Stimulated activated CD8-positive, alpha-beta memory T cell treated with anti-CD3 and anti-CD28 coated beads, Interleukin-12 subunit alpha, Interleukin-12 subunit beta, amount 100 ng/mL, for 4 hours (primary cell): Measurements from ENCODE around the gene PRXL2B.

Experiments used
- DNase-seq: peaks from one replicate; pipeline ENCODE4 v3.0.0-alpha.2; 2020; ENCODE audit warnings: low read depth

The PRXL2B gene

DNA sequence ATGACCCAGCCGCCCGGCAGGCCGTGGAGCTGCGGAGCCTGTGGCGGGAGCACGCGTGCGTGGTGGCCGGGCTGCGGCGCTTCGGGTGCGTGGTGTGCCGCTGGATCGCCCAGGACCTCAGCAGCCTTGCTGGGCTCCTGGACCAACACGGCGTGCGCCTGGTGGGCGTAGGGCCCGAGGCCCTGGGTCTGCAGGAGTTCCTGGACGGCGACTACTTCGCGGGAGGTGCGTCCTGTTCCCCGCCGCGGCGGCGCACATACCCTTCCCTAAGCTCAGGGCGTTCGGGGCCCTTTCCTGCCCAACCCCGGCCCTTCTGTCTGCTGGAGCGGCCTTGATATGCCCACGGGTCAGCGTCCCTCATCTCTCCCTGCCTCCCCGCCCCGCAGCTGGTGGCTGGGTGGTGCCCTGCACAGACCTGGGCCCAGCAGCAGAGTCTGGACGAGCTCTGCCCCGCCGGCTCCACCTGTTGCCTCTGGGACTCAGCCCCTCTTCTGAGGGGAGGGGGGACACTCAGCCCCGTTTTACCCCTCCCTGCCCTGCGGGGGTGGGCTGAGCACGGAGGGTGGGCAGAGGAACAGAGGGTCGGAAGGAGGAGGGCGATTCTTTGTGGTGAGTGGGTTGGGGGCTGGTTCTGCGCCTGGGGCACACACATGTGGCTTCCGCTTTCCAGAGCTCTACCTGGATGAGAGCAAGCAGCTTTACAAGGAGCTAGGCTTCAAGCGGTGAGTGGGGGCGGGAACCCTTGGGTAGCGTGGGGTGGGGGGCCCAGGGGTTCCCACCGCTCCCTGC, 688 bp downstream of the PRXL2B start:
- no peak for DNase-seq

DNA sequence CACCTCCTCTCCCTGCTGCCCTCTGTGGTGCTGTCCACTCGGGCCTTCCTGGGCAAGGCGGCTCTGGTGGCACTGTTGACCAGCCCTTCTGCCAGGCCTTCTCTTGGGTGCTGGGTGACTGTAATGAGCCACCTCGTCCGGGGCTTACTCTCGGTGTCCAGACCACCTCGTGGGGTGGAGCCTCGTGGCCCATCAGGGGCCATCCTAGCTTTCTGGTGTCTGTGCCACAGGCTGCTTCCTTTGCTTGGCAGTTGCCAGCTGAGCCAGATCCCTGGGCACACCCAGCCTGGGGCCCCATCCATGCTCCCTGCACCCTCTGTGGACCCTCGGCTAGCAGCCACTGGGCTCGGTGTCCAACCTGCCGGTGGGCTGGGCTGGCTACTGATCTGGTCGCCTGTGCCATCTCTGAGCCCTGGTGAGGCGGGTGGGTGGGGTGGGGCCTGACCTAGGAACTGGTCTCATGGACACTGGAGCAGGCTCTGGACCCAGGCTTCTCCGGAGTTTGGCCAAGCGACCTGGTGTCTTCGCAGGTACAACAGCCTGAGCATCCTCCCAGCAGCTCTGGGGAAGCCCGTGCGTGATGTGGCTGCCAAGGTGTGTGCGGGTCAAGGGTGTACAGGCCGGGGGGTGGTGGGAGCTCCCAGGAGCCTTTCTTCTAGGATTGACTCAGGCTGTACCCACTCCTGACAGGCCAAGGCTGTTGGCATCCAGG, 1.4 kb downstream of the PRXL2B start:
- DNase-seq: no peak

DNA sequence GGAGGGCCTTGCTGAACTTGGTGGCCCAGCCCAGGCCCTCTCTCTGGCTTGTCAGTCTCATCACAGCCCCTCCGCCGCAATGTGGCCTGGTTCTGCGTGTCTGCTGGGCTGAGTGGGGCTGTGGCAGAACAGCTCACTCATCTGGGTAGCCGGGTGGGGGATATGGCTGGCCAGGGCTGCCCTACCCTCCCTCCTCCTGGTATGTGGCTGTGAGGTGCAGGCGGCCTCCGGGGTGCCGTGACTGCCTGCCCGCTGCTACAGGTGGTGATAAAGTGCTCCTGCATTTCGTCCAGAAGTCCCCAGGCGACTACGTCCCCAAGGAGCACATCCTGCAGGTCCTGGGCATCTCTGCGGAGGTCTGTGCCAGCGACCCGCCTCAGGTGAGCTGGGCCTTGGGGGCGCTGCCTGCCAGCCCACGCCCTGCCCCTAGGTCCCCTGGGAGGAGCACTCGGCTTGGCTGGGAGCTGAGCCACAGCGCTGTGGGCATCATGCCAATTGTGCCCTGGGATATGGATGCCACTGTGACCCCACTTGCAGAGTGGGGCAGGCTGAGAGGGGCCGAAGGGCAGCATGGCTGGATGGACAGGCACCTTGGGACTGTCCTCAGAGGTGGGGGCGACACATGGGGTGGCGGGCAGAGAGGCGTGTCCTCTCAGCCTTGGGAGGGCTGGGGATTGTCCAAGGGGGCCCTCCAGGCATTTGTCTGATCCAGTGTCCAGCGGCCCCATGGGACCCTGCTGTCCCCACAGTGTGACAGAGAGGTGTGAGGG, 2.3 kb downstream of the PRXL2B start:
- no peak for DNase-seq

DNA sequence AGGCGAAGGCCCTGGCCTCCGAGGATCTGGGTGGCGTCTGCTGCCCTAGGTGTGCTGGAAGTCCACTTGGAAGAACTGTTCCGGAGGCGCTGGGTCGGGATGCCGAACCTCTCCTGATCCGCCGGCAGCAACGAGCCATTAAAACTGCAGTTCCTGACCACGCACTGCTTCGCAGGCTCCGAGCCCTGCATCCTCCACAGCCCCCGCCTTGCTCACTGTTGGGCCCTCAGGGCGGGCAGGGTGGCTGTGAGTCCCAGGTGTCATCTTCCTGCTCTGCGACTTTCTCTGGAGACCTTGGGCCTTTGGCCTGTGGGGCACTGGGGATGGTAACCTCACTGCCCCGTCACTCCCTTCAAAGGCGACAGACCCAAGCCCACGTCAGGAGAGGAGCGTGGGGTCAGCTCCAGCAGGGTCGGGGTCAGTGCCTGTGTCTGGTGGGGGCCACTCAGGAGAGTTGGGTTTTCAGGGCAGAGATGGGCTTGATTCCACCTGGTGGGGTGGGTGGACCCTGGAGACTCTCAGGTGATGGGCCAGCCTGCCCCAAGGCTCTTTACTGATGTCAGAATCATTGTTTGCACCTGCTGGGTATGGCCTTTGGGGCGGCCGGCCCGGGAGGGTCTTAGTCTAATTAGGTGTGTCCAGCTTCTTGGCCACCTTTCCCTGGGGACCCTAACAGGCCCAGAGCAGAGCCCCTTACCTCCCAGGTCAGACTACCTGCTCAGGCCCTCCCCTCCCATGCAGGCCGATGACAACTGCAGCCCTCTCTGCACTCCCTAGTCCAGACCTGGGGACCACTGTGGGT, 3.1 kb downstream of the PRXL2B start:
- no peak for DNase-seq

DNA sequence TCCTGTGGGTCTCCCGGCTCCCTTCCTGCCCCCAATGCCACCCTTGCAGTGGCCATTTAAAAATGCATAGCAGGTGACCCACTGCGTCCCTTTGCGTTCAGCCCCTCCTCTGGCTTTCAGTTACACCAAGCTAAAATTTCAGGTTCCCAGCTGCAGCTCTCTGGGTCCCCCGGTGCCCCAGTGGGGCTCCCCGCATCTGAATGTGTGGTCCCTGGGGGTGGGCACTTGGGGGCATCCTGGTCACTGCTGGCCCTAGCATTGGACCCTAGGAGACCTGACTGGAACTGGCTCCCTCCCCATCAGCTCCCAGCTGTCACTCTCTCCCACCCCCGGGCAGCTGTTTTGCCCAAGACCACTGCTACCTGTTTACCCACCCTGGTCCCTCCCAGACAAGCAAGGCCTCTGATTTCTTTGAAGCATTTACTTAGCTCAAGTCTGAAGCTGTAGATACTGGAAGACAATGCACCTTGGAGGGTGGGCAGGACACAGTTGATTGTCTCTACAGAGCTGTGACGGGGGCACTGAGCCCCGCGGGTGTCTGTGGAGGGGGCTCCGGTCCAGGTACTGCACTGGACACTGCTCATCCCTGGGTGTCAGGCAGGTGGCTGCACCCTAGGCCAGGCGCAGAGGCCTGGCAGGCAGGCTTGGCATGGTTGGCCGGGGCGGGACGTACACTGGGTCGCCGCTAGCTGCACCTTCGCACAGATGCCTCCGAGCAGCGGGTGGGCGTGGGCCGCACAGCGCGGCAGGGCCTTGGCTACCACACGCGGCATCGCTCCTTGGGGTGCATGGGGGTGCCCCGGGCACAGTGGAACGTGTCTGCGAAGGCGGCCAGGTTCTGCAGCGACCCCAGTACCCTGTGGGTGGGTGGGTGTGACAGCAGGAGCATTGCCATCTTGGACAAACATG, 3.9 kb downstream of the PRXL2B start:
- DNase-seq: no peak

DNA sequence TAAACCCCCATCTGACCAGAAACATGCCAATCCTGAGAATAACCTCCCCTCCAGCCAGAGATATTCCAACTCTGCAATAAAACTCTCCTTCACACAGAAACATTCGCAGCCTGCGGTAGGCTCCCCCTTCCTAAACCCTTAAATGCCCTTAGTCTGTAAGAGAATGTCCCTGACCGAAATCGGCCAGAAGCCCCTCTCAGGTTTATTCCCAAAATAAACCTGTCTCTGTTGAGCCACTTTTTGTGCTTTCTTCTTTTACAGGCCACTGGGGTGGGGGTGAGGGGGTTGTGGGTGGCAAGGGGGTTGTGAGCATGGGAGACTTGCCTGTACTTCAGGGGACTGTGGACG, 4.6 kb downstream of the PRXL2B start:
- no peak for DNase-seq

DNA sequence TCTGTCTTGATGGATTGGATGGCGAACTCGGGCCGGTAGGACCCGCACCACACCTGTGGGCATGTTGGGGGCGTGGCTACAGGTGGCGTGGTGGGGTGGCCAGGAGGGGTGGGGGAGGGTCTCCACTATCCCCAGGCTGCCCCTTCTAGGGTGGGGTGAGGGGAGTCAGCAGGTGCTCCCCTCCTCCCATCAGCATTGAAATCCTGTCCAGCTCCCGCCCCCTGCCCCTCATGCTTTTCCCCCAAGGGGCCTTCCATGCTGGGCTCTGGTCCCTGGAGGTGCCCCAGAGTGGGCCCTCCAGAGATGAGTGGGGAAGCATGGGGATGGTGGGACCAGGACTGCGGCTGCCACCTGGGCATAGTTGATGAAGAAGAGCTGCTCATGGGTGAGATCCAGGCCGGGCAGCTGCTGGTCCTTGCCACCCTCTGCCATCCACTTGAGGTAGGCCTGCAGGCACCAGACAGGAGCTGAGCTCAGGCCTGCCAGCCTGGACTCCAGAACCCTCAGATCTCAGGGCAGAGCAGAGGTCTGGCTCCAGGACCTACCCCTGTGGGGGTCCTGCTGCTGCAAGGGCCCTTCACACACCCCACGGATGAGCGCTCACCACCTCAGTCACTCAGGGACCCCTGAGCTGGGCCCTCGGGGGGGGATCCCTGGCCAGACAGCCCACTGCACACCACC, 5.1 kb downstream of the PRXL2B start:
- no peak for DNase-seq

DNA sequence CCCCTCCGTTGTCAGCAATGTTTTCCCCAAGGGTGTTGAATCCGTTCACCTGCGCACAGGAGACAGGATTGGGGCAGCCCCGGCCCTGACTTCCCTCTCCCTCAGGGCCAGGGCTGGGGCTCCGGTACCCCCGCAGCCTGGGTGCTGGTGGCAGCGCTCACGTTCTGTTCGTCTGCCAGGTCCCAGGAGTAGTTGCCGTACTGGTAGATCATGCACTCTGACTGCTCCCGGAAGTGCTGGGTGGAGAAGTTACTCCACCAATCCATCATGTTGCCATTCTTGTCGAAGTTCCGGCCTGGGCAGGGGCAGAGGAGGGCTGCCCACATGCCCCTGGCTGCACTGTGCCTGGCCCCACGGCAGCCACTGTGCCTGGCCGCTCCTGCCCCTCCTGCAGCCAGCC, 6.1 kb downstream of the PRXL2B start:
- no peak for DNase-seq

DNA sequence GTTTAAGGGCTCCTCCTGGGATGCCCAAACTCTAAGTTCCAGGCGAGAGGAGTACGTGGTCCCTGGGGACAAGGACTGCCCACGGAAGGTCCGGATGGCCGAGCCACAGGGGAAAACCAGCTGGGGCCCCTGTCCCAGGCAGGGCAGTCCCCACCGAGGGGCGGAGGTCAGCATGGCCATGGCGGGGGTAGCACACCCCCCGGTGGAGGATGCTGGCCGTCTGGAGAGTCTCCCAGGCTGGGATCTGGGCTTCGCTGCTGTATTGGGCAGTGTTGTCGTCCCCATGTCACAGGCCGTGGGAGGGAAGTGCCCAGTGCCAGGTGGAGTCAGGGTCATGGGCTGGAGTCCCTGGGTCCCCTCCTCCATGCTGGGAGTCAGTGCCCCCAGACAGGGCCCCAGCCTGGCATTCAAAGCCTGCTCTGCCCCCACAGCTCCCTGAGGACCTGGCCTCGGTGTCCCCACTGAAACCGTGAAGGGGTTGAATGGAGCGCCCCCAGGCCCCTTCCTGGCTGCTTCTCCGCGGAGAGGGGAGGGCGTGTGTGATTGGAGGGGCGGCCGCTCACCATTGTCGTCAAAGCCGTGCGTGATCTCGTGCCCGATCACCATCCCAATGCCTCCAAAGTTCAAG, 6.8 kb downstream of the PRXL2B start:
- DNase-seq: no peak

DNA sequence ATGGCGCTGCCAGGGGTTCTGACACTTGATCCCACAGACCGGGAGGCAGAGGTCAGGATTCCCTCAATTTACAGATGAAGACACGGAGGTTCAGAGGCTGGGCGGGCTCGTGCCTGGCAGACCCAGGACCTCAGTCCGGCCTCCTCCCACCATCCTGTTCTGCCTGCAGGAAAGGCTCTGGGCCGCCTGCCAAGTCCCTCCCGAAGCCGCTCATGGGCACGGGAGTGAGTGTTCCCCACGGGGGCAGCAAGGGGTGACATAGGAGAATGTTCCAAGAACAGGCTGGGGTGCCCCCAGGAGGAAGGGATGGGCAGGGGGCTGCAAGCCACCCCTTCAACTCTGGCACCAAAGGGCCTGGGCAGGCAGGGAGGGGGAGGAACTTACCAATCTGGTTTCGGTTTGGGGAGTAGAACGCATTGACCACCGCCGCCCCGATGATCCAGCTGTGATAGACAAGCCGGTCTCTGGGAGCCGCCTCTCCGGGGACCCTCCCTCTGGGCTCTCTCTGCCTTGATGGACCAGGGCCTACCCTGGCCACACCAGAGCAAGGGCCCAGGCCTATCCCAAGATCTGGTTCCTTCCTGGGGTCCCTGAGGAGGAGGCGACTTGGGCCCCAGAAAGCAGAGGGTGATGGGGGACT, 7.5 kb downstream of the PRXL2B start:
- DNase-seq: no peak

DNA sequence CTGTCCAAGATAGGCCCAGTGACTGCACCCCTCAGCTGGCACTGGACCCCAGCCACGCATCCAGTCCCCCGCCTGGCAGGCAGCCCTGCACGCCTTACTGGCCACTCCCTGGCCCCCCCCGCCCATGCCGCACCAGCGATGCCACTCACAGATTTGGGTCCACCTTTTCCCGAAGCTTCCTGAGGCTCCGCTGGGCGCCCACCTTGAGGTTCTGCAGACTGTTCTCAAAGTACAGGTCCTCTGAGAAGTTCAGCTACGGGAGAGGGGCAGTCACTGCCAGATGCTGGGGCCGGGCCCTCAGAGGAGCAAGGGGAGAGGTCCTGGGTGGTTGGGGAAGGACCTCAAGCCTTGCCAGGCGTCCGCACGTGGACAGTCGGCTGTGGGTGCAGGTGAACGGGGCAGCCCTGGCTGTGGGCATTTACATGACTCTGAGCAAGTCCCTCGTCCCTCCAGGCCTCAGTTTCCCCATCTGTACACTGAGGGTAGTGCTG, 8.1 kb downstream of the PRXL2B start:
- no peak for DNase-seq

DNA sequence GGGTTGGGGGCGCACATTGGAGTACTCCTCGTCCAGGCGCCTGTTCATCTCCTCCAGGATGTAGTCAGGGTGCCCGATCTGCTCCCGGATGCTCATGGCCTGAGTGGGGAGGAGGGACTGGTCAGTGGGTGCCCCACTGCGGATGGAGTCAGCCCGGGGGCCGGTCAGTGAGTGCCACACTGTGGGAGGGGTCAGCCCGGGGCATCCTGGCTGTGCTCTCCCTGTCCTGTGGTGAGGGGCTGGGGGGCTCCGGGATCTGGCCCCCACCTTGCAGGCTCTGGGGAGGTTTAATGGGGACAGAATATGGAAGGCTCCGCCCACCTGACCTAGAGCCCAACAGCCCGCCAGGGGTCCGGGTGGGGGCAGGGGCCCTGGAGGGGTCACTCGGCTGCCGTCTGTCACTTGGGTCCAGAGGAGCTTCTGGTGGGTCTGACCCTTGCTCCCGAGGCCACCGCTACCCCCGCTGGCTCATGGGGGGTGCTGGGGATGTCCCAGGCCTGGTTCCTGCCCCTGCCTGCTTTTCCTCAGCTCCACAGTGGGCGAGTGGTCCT, 8.8 kb downstream of the PRXL2B start:
- DNase-seq: no peak

DNA sequence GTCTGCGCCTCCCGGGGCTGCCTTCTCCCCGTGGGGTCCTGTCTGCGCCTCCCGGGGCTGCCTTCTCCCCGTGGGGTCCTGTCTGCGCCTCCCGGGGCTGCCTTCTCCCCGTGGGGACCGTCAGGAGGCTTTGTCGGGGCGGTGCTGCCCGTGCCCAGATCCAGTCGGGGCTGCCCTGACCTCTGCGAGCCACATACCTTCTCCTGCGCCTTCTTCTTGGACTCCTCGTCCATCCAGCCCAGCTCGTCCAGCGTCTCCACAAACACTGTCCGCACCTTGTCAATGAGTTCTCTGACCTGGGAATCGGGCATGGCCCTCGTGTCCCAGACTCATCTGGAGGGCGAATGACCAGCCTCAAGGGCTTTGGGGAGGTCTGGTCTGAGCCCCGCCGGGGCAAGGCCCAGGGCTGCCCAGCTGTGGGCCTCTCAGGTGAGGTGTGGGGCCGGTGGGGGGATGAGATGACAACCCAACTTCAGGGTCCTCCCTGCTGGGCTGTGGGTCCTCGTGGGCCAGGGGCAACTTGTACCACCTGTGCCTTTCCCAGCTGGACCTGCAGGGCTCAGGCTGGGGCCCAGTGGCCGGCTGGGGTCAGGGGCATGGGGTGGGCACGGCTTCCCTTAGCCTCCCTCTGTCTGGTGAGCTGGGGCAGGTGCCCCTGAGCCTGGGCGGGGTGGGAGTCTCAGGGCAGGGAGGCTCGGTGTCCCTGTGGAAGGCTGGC, 9.4 kb downstream of the PRXL2B start:
- no peak for DNase-seq

DNA sequence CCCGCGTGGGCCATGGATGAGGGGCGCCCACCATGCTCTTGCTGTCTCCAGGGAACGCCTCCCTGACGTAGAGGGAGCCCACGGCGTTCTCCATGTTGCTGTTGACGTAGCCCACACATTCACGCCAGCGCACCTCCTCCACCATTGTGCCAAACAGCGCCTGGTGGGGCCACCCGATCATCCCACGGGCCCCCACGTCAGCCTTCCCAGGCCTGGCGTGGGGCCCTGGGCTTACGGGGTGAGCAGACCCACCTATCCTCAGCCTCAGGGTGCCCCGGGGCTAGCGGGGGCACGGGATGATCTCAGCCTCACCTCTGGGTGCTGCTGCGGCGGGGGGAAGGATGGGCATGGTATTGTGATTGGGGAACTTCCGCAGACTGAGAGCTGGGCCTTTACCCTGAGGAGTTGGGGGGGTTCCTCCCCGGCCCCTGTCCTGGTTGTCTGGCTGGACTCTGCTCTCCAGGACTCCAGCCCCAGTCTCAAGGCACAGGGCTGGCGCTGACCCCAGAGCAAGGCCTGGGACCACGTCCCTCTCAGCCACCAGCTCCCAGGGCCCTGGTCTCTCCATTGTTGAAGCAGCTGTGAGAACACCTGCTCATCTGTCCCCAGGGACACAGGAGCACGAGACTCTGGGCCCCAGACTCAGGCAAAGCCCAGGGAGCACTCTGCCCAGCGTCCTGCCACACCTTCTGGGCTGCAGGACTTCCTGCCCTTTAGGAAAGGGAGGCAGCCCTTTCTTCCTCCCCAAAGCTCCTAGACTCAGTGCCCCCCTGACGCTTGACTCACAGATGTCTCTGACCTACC, 10.2 kb downstream of the PRXL2B start:
- DNase-seq: no peak

DNA sequence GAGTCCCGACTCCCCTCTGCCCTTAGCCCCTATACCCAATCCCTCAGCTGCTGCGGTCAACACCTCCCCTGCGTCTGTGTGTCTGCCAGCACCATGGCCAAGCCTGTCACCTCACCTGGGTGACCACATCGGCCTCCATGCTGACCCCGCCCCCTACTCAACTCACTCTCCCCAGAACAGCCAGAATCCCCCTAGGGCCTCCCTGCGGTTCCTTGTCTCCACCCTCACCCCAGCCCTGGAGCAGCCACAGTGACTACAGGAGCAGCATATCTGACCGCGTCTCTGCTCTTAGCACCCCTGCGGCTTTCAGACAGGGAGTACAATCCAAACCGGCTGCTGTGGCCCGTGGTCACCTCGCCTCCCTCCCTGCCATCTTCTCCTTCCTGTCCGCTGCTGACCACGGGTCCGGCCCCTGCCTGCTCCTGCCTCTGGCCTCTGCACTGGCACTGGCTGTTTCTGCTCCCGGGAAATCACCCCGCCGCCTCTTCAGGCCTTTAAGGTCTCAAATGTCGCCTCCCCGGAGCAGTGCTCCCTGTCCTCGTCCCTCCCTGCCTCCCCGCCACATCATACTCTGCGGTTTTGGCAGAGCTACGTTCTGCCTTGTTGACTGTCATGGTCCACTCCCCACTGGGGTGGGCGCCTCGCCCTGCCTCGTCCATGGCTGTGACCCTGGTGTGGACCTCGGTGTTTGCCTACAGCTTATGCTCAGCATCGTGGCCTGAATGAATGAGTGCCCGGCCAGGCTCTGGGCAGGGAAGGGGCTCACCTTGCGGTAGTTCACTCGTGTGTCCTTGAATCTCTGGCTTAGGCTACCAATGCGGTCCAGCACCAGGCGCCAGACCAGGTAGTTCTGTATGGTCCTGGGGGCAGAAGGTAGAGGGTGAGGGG, 11.1 kb downstream of the PRXL2B start:
- DNase-seq: no peak

DNA sequence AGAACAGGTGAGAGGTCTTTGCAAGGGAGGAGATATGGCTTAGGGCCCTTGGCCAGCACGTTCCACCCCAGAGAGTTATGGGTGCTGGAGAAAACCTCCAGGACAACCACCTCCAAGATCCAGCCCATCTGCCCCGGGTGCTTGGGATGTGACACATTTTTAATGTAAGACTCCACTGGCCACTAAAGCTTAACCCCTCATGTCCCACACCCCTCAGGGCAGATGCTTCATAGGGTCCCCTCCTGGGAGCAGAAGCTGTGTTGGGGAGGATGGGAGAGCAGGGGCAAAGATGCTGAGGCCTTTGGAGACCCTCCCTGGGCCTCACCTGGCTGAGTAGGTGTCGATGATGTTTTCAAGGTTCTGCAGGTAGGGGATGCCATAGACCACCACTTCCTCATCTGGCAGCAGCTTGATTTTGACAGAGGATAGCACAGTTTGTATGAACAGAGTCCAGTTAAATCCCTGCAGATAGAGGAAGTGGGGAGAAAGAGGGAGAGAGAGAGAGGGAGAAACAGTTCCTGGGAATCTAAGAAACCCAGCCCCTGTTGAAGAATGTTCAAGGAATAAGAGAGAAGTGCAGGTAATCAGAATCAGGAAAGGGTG, 11.9 kb downstream of the PRXL2B start:
- no peak for DNase-seq
